Lower leg skin (tissue), 3 donors: Measurements from ENCODE around the gene MEF2C.

Experiments used
- POLR2A ChIP-seq, 2 donors: fragments of 450-650 bp; IDR thresholded peaks; one replicate each; pipeline ENCODE4 v1.6.1; 2016 to 2017; ENCODE audit warnings: antibody characterized with exemption in 2 of 2, mild to moderate bottlenecking in 1 of 2, moderate library complexity in 1 of 2
- TF ChIP-seq, protein P1 (sequence below), 3 donors: fragments of 450-650 bp; IDR thresholded peaks; one replicate each; pipeline ENCODE4 v1.5.1; 2016; ENCODE audit warnings: antibody characterized with exemption in 3 of 3, mild to moderate bottlenecking in 3 of 3, moderate library complexity in 2 of 3

DNA sequence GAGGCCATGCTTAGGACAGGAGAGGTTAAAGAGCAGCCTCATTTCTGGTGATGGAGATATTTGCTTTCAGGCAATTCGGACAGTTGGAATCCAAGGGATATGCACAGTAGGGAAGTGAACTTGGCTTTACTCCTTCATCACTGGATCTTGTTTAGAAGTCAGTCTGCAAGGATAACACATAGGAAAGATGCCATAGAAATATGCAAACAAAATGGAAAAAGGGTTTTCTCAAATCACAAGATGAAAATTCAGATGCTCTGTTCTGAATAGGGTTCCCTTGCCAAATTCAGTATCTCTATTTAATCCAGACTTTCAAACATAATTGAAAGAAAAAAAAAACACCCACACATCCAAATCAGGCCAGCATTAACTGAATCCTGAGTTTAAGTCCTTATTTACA, 166.9 kb downstream of the MEF2C start:
- TF ChIP-seq, protein P1, sequence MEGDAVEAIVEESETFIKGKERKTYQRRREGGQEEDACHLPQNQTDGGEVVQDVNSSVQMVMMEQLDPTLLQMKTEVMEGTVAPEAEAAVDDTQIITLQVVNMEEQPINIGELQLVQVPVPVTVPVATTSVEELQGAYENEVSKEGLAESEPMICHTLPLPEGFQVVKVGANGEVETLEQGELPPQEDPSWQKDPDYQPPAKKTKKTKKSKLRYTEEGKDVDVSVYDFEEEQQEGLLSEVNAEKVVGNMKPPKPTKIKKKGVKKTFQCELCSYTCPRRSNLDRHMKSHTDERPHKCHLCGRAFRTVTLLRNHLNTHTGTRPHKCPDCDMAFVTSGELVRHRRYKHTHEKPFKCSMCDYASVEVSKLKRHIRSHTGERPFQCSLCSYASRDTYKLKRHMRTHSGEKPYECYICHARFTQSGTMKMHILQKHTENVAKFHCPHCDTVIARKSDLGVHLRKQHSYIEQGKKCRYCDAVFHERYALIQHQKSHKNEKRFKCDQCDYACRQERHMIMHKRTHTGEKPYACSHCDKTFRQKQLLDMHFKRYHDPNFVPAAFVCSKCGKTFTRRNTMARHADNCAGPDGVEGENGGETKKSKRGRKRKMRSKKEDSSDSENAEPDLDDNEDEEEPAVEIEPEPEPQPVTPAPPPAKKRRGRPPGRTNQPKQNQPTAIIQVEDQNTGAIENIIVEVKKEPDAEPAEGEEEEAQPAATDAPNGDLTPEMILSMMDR (IDR thresholded peaks at IDR 0.05), result no peak
- TF ChIP-seq POLR2A (IDR thresholded peaks at IDR 0.05), result no peak
